Mesenchymal stem cell (in vitro differentiated cells and primary cell): ENCODE measurements around the gene MARF1.

Experiments
- DNase-seq: peaks from one replicate; pipeline ENCODE4 v3.0.0-alpha.2; 2013
- H2AFZ ChIP-seq: one replicate; pipeline ENCODE4 v1.6.1; 2013; ENCODE audit warnings: low read depth, mild to moderate bottlenecking, control low read depth, inconsistent platforms, low read length, moderate library complexity
- H2AK5ac ChIP-seq: 2 replicates; pipeline ENCODE4 v1.6.1; 2013; ENCODE audit warnings: low read length, moderate library complexity, mild to moderate bottlenecking, inconsistent platforms; ENCODE audit not compliant: severe bottlenecking
- H2BK120ac ChIP-seq: one replicate; pipeline ENCODE4 v1.6.1; 2013; ENCODE audit warnings: low read depth, mild to moderate bottlenecking, inconsistent platforms, low read length, moderate library complexity
- H2BK12ac ChIP-seq, 2 experiments: one replicate each; pipeline ENCODE4 v1.6.1; 2013; ENCODE audit warnings: inconsistent platforms in 2 of 2, low read length in 2 of 2, mild to moderate bottlenecking in 2 of 2, moderate library complexity in 2 of 2, control low read depth in 1 of 2
- H2BK15ac ChIP-seq: one replicate; pipeline ENCODE4 v1.6.1; 2013; ENCODE audit warnings: mild to moderate bottlenecking, low read depth, inconsistent platforms; ENCODE audit not compliant: poor library complexity, severe bottlenecking
- H2BK5ac ChIP-seq: 2 replicates; pipeline ENCODE4 v1.6.1; 2013; ENCODE audit warnings: low read depth, mild to moderate bottlenecking, low read length, control low read depth, inconsistent platforms; ENCODE audit not compliant: poor library complexity, severe bottlenecking
- H3K14ac ChIP-seq, 2 experiments: one replicate each; pipeline ENCODE4 v1.6.1; 2013; ENCODE audit warnings: inconsistent platforms in 2 of 2, low read length in 2 of 2, control low read depth in 1 of 2, mild to moderate bottlenecking in 1 of 2, moderate library complexity in 1 of 2
- H3K18ac ChIP-seq, 2 experiments: one replicate each; pipeline ENCODE4 v1.6.1; 2013; ENCODE audit warnings: inconsistent platforms in 2 of 2, low read length in 2 of 2, control low read depth in 1 of 2, low read depth in 1 of 2, mild to moderate bottlenecking in 1 of 2
- H3K23ac ChIP-seq, 2 experiments: one replicate each; pipeline ENCODE4 v1.6.1; 2013; ENCODE audit warnings: inconsistent platforms in 2 of 2, low read length in 2 of 2, mild to moderate bottlenecking in 2 of 2, moderate library complexity in 2 of 2, control low read depth in 1 of 2
- H3K27ac ChIP-seq: 2 replicates; pipeline ENCODE4 v1.5.1; 2013; ENCODE audit warnings: mild to moderate bottlenecking, moderate library complexity, low read length, control low read depth, inconsistent platforms; ENCODE audit not compliant: poor library complexity, severe bottlenecking
- H3K27me3 ChIP-seq, 2 experiments: 2 replicates each; pipeline versions ENCODE4 v1.6.1 to v1.7.0; 2013; ENCODE audit warnings: low read length in 2 of 2, mild to moderate bottlenecking in 2 of 2, moderate library complexity in 2 of 2, control low read depth in 1 of 2, inconsistent platforms in 1 of 2; ENCODE audit not compliant: control insufficient read depth in 1 of 2, insufficient read depth in 1 of 2
- H3K36me3 ChIP-seq, 2 experiments: 2 replicates each; pipeline versions ENCODE4 v1.6.1 to v1.7.0; 2013; ENCODE audit warnings: low read length in 2 of 2, control low read depth in 1 of 2, inconsistent platforms in 1 of 2, low read depth in 1 of 2, mild to moderate bottlenecking in 1 of 2; ENCODE audit not compliant: insufficient read depth in 2 of 2, control insufficient read depth in 1 of 2
- H3K4ac ChIP-seq, 2 experiments: one replicate each; pipeline ENCODE4 v1.6.1; 2013; ENCODE audit warnings: inconsistent platforms in 2 of 2, low read length in 2 of 2, mild to moderate bottlenecking in 2 of 2, moderate library complexity in 2 of 2, control low read depth in 1 of 2, low read depth in 1 of 2
- H3K4me1 ChIP-seq: 2 replicates; pipeline ENCODE4 v1.6.1; 2013; ENCODE audit warnings: low read depth, low read length, control low read depth; ENCODE audit not compliant: control insufficient read depth, insufficient read depth
- H3K4me2 ChIP-seq: 2 replicates; pipeline ENCODE4 v1.6.1; 2013; ENCODE audit warnings: low read length, mild to moderate bottlenecking, inconsistent platforms; ENCODE audit not compliant: poor library complexity, severe bottlenecking
- H3K4me3 ChIP-seq, 2 experiments: 2 replicates each; pipeline versions ENCODE4 v1.5.1 to v1.7.0; 2013; ENCODE audit warnings: low read length in 2 of 2, mild to moderate bottlenecking in 2 of 2, control low read depth in 1 of 2, low read depth in 1 of 2; ENCODE audit not compliant: insufficient read depth in 1 of 2
- H3K79me1 ChIP-seq: replicated peaks from 2 replicates; pipeline ENCODE4 v1.6.1; 2013; ENCODE audit warnings: mild to moderate bottlenecking, control low read depth, low read length, inconsistent platforms; ENCODE audit not compliant: poor library complexity, severe bottlenecking
- H3K9ac ChIP-seq: 2 replicates; pipeline ENCODE4 v1.7.0; 2013; ENCODE audit warnings: mild to moderate bottlenecking, low read length, moderate library complexity
- H3K9me3 ChIP-seq: 2 replicates; pipeline ENCODE4 v1.7.0; 2013; ENCODE audit warnings: mild to moderate bottlenecking, low read length; ENCODE audit not compliant: control insufficient read depth
- H4K8ac ChIP-seq: one replicate; pipeline ENCODE4 v1.6.1; 2013; ENCODE audit warnings: inconsistent platforms, mild to moderate bottlenecking, low read length, moderate library complexity
- H4K91ac ChIP-seq: one replicate; pipeline ENCODE4 v1.6.1; 2013; ENCODE audit warnings: mild to moderate bottlenecking, low read length, inconsistent platforms
- WGBS: methylation state at CpG from one replicate; pipeline ENCODE4 v1.1.7; 2013; ENCODE audit warnings: mixed read lengths; 5-methylcytosine and 5-hydroxymethylcytosine counted together

The MARF1 gene

DNA sequence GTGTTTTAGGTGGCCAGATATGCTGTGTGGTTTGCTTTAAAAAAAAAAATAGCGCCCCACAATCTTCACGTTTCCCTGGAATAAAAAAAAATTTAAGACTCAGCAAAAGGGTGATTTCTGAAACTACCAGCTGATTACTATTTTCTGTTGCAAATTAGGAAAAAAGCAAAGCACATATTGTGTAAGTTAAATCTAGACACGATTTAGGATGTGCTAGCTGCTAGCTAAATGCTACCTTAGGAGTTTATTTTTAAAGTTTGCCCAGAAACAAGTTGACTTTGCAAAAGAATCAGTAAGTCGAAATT, 944 bp upstream of the MARF1 start:
- H3K27ac ChIP-seq = peak overlapping the region; percentile 100
- H2AK5ac ChIP-seq = peak overlapping the region; percentile 37
- peak overlapping the region in 1 of 2 experiments; percentile 11 for H3K18ac ChIP-seq
- no peak for DNase-seq
- H2AFZ ChIP-seq = no peak overlapping the region
- H3K4me2 ChIP-seq = peak overlapping the region; percentile 94
- no peak overlapping the region for H2BK5ac ChIP-seq
- peak overlapping the region; percentile 100 for H3K9ac ChIP-seq
- H3K36me3 ChIP-seq = peaks cover 3 to 4% of the 10 kb centered on the region in 2 experiments
- H3K4me1 ChIP-seq = peaks cover 3% of the 10 kb centered on the region
- H4K8ac ChIP-seq = peak overlapping the region; percentile 51
- no peaks in the 10 kb centered on the region for H3K9me3 ChIP-seq
- H3K14ac ChIP-seq = no peak overlapping the region
- H2BK15ac ChIP-seq = no peak overlapping the region
- no peak overlapping the region for H3K4ac ChIP-seq
- H3K79me1 ChIP-seq = peaks cover 1% of the 10 kb centered on the region
- H3K23ac ChIP-seq = no peak overlapping the region
- H3K4me3 ChIP-seq = peak overlapping the region in 1 of 2 experiments; percentile 91
- no peak overlapping the region for H4K91ac ChIP-seq
- H3K27me3 ChIP-seq = no peaks in the 10 kb centered on the region
- H2BK120ac ChIP-seq = no peak overlapping the region
- no peak overlapping the region for H2BK12ac ChIP-seq
- 85% methylated on average over 2 of the region's 4 CpGs for WGBS

DNA sequence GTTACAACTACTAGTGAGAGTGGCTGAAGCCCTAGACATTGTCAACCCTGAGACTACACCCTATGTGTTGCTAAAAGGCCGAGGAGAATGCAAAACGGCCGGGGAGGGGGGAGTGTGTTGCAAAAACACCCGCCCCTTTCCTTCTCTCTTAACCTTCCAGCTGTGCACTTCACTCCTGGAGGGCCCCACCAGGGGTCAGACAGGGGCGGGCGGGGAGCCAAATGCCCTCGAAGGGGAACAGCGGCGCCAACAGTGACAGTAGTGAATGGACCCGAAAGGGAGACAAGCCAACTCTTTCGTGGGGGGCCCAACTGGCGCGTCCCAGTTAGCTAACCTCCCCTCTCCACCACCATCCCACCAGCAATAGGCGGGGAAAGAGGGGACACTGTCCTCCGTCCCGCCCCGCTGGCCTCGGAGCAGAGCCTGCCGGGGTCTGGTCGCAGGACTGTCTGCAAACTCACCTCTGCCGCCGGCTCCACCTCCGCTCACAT, 352 bp downstream of the MARF1 start:
- peak overlapping the region; percentile 74 for H3K4me2 ChIP-seq
- H3K23ac ChIP-seq = no peak overlapping the region
- H3K79me1 ChIP-seq = peaks cover 3% of the 10 kb centered on the region
- peak overlapping the region; percentile 87 to 99 for H3K4me3 ChIP-seq
- peak; percentile 75 for DNase-seq
- peak overlapping the region; percentile 77 for H2BK15ac ChIP-seq
- peak overlapping the region; percentile 97 for H4K91ac ChIP-seq
- H2AFZ ChIP-seq = peak overlapping the region; percentile 16
- no peak overlapping the region for H2BK120ac ChIP-seq
- 0% methylated on average over 20 of the region's 23 CpGs for WGBS
- H2AK5ac ChIP-seq = no peak overlapping the region
- H2BK12ac ChIP-seq = peak overlapping the region; percentile 27 to 56
- peak overlapping the region; percentile 100 for H3K9ac ChIP-seq
- no peaks in the 10 kb centered on the region for H3K27me3 ChIP-seq
- no peaks in the 10 kb centered on the region for H3K9me3 ChIP-seq
- peak overlapping the region; percentile 86 for H3K27ac ChIP-seq
- peaks cover 3% of the 10 kb centered on the region for H3K4me1 ChIP-seq
- H2BK5ac ChIP-seq = peak overlapping the region; percentile 4
- H3K14ac ChIP-seq = peak overlapping the region in 1 of 2 experiments; percentile 22
- H4K8ac ChIP-seq = peak overlapping the region; percentile 97
- peak overlapping the region; percentile 63 to 95 for H3K18ac ChIP-seq
- H3K36me3 ChIP-seq = peaks cover 10 to 17% of the 10 kb centered on the region in 2 experiments
- H3K4ac ChIP-seq = peak overlapping the region; percentile 54 to 90

- H3K9me3 ChIP-seq = no peaks in the 10 kb centered on the region
- H2AK5ac ChIP-seq = peak overlapping the region; percentile 35
- peak overlapping the region; percentile 86 for H3K27ac ChIP-seq
- no peak overlapping the region for H3K4ac ChIP-seq
- H2BK120ac ChIP-seq = no peak overlapping the region
- H3K36me3 ChIP-seq = peaks cover 13 to 23% of the 10 kb centered on the region in 2 experiments
- no peak overlapping the region for H4K8ac ChIP-seq
- no peak overlapping the region for H3K23ac ChIP-seq
- H3K14ac ChIP-seq = no peak overlapping the region
- no peak overlapping the region for H2BK15ac ChIP-seq
- WGBS = 31% methylated on average over 12 of the region's 15 CpGs
- peaks cover 3% of the 10 kb centered on the region for H3K4me1 ChIP-seq
- peak overlapping the region; percentile 100 for H3K9ac ChIP-seq
- no peak overlapping the region for H2BK12ac ChIP-seq
- DNase-seq = peak; percentile 13
- H3K18ac ChIP-seq = no peak overlapping the region
- no peak overlapping the region for H2BK5ac ChIP-seq
- H3K4me3 ChIP-seq = peak overlapping the region; percentile 87 to 99
- no peak overlapping the region for H2AFZ ChIP-seq
- H3K79me1 ChIP-seq = peaks cover 8% of the 10 kb centered on the region
- no peak overlapping the region for H4K91ac ChIP-seq
- H3K27me3 ChIP-seq = no peaks in the 10 kb centered on the region
- peak overlapping the region; percentile 74 for H3K4me2 ChIP-seq
Measured at GRCh38 chr16:15641753-15642556, 999 bp downstream of the MARF1 start.

- H2AFZ ChIP-seq = no peak overlapping the region
- H3K18ac ChIP-seq = no peak overlapping the region
- no peak overlapping the region for H2AK5ac ChIP-seq
- no peak overlapping the region for H2BK120ac ChIP-seq
- no peak overlapping the region for H3K4ac ChIP-seq
- H2BK5ac ChIP-seq = no peak overlapping the region
- H2BK15ac ChIP-seq = no peak overlapping the region
- H4K91ac ChIP-seq = no peak overlapping the region
- H3K4me3 ChIP-seq = no peak overlapping the region
- no peak for DNase-seq
- peaks cover 13% of the 10 kb centered on the region for H3K79me1 ChIP-seq
- peaks cover 3% of the 10 kb centered on the region for H3K4me1 ChIP-seq
- no peak overlapping the region for H2BK12ac ChIP-seq
- no peak overlapping the region for H3K27ac ChIP-seq
- H4K8ac ChIP-seq = no peak overlapping the region
- peaks cover 15 to 33% of the 10 kb centered on the region in 2 experiments for H3K36me3 ChIP-seq
- no peak overlapping the region for H3K14ac ChIP-seq
- H3K9ac ChIP-seq = peak overlapping the region; percentile 100
- WGBS = 97% methylated on average over 4 of the region's 4 CpGs
- H3K27me3 ChIP-seq = no peaks in the 10 kb centered on the region
- no peak overlapping the region for H3K4me2 ChIP-seq
- no peak overlapping the region for H3K23ac ChIP-seq
- H3K9me3 ChIP-seq = no peaks in the 10 kb centered on the region
Measured at GRCh38 chr16:15640966-15641365, 2.0 kb downstream of the MARF1 start.
